ENCODE results near the gene DNAAF1. TPM values are rescaled to one million over a fixed set of nuclear protein-coding genes. Genes with fewer than 3 reads are reported as not detected.
"Not testable (repeated sequence)": the region's sequence is repeated elsewhere in the genome, so short reads cannot be mapped to it uniquely, and the experiment has no call there.

DNAAF1 gene
- total RNA-seq, 2 experiments from 2014 or later: 0.25 TPM; not detected in 1

DNA sequence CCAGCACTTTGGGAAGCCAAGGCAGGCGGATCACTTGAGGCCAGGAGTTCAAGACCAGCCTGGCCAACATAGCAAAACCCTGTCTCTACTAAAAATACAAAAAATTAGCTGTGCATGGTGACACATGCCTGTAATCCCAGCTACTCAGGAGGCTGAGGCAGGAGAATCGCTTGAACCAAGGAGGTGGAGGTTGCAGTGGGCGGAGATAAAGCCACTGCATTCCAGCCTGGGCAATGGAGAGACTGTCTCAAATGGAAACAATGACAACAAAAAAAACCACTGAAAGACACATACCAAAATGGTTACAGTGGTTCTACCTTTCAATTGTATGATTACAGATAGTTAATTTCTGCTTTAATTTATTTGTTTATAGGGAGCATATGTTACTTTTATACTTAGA is 33.2 kb upstream of the DNAAF1 start:
- H3K36me3 Mint-ChIP-seq (ENCODE audit: low read depth); H3K27ac Mint-ChIP-seq; POLR2A ChIA-PET; H3K4me3 Mint-ChIP-seq; H3K9me3 Mint-ChIP-seq; DNase-seq; H3K27me3 Mint-ChIP-seq: not testable (repeated sequence)
- CTCF ChIA-PET: interaction anchor here (1.4 kb wide), 1 partner anchor 22 kb away, joined by 3 read pairs; no protein-coding TSS in a partner anchor
- peaks cover 25% of the 10 kb centered on the region for H3K4me1 Mint-ChIP-seq

DNA sequence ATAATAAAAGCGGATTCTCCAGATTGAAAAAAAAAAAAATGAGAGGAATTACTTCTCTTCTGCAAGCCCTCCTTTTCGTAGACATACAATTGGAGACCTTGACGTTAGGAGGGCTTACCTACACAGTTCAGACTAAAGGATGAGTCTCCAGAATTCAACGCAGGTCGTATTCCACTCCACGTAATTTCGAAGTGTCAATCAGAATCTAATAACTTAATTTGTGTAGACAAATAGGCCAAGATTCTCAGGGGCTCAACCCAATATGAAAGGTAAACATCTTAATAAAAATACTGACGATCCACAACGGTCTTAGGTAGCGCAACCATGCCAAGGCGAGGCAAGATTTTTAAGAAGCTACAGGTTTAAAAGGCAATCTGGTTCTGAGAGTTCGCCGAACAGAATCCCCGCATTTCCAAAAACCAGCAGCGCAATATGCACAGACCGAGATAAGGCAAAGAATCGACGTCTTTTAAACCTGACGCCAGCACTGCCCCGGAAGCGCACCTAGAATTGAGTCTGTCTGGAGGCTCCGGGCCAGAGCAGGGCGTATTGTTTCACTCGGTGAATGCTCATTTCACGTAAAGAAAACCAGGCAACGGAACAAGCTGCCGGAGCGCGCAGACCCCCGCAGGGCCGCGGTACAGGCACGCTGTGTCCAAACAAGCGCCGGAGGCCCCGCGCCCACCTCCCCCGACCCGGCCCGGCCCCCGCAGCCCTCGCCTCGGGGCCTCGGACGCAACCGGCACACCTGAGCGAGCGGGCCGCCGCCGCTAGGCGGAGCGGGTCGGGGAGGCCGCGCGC is 29.0 kb upstream of the DNAAF1 start:
- Mint-ChIP-seq H3K9me3 (no peaks in the 10 kb centered on the region), H3K36me3 (ENCODE audit: low read depth) (no peaks in the 10 kb centered on the region), H3K27me3 (no peaks in the 10 kb centered on the region), H3K4me1 (peaks cover 24% of the 10 kb centered on the region), H3K4me3 (peak overlapping the region; percentile 90), H3K27ac (peak overlapping the region; percentile 94)
- ChIA-PET POLR2A (interaction anchor here (0.6 kb wide), 1 partner anchor 31 kb away, joined by 3 read pairs; no protein-coding TSS in a partner anchor), CTCF (interaction anchor here (0.5 to 2.2 kb wide), 15 partner anchors 11 to 436 kb away, joined by 3 to 10 read pairs (median 4); partner anchors contain the start of genes DNAAF1, HSDL1 and TAF1C)
- peak; percentile 71 for DNase-seq

DNA sequence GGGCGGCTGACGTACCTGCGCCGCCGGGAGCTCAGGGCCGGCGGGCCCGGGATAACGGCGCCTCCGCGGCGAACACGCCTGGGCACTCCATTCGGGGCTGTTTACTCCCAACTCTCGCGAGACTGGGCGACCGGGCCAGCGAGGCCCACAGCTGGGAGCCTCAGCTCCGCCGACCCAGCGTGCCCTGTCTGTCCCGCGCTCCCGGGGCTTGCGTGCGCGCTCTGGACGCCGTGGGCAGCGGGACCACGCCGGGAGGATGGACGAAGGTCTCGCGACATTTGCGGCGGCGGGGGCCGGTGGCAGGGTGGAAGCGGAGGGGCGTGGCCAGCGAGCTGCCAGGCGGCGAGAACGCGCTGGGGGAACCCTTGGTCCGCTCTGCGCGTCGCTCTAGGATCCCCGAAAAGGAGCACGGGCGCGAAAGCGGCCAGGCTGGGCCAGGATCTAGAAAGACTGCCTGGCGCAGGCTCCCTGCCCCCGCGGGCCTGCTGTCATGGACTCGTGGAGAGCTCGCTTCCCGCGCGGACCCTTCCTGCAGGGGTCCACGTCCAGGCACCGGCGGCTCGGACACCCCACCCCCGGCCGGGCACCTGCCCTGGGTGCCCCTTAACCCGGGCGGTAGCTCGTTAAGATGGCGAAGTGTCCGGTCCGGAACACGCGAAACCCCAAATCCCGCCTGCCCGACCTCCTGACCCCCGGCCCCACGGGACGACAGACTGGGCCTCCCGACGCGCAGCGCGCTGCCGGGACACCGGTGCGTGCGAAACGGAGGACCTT is 28.2 kb upstream of the DNAAF1 start, which contains the start of gene MBTPS1:
TSS of gene MBTPS1 (minus strand) at position 223 of the 774 bp plus-strand sequence. CDS start 15,159 bp downstream, outside the sequence.
- POLR2A ChIA-PET: interaction anchor here (0.6 kb wide), 1 partner anchor 31 kb away, joined by 3 read pairs; no protein-coding TSS in a partner anchor
- Mint-ChIP-seq H3K27me3 (no peaks in the 10 kb centered on the region), H3K9me3 (no peaks in the 10 kb centered on the region), H3K27ac (peak within 1 kb of the TSS; percentile 96), H3K36me3 (ENCODE audit: low read depth) (no peaks in the 10 kb centered on the region), H3K4me3 (peak within 1 kb of the TSS; percentile 90), H3K4me1 (peaks cover 24% of the 10 kb centered on the region)
- DNase-seq: peak; percentile 97
- CTCF ChIA-PET: interaction anchor here (0.5 to 2.2 kb wide), 16 partner anchors 12 to 435 kb away, joined by 3 to 10 read pairs (median 4); partner anchors contain the start of genes DNAAF1, HSDL1 and TAF1C

DNA sequence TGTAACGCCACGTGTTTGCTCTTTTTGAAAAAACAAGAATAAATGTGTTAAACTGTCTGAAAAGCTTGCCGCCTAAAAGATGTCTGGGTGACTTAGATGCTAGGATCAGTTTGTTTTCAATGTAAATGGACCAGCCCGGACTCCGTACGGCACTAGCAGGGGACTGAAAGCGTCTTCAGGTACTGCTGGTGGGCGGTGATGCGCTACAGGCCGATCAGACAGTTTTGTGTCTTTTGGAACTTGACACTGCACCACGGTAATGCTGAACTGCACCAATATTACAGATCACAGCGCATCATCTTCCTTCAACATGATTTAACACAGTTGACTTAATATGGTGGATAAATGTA is 27.6 kb upstream of the DNAAF1 start:
- ChIA-PET CTCF (interaction anchor here (0.7 to 2.2 kb wide), 9 partner anchors 14 to 434 kb away, joined by 3 to 10 read pairs (median 4); partner anchors contain the start of genes DNAAF1, HSDL1 and TAF1C), POLR2A (no interaction called here)
- Mint-ChIP-seq H3K36me3 (ENCODE audit: low read depth) (no peaks in the 10 kb centered on the region), H3K4me1 (peaks cover 24% of the 10 kb centered on the region), H3K9me3 (no peaks in the 10 kb centered on the region), H3K27ac (peak overlapping the region; percentile 96), H3K4me3 (peak overlapping the region; percentile 90), H3K27me3 (no peaks in the 10 kb centered on the region)
- peak; percentile 57 for DNase-seq

DNA sequence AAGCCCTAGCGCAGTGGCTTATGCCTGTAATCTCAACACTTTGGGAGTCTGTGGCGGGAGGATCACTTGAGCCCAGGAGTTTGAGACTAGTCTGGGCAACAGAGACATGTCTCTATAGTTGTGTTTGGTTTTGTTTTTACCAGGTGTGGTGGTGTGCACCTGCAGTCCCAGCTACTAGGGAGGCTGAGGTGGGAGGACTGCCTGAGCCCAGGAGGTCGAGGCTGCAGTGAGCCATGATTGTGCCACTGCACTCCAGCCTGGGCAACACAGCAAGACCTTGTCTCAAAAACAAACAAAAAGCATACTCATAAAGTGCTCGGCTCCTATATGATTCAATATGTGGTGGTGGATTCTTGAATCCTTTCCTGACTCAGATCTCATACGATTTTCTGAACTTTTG is 26.8 kb upstream of the DNAAF1 start:
- POLR2A ChIA-PET: not testable (repeated sequence)
- peak overlapping the region; percentile 31 for H3K27ac Mint-ChIP-seq

DNA sequence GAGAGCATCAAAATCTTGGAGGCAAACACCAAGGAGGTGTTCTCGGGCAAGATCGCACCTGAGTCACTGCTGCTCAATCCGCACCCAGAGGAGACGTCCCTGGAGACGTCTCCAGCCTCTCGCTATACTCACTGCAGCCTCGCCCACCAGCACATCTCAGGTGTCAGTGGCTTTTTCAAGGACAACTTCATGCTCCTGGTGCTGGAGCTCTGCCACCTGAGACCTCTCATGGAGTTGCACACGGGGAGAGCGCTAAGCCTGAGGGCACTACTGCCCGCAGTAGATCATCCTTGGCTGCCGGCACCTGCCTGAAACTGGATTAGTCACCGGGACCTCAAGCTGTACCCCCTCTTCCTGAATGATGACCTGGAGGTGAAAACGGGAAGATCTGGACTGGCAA is 25.7 kb upstream of the DNAAF1 start:
- no peaks in the 10 kb centered on the region for H3K36me3 Mint-ChIP-seq (ENCODE audit: low read depth)
- no peak overlapping the region for H3K27ac Mint-ChIP-seq
- no peaks in the 10 kb centered on the region for H3K9me3 Mint-ChIP-seq
- H3K27me3 Mint-ChIP-seq: no peaks in the 10 kb centered on the region
- H3K4me1 Mint-ChIP-seq: peaks cover 23% of the 10 kb centered on the region
- ChIA-PET CTCF (interaction anchor here (0.9 to 1.9 kb wide), 2 partner anchors 14 to 68 kb away, joined by 3 to 6 read pairs; partner anchors contain the start of gene TAF1C), POLR2A (no interaction called here)
- H3K4me3 Mint-ChIP-seq: no peak overlapping the region
- DNase-seq: no peak

More for the DNA sequence above, 26.8 kb upstream of the DNAAF1 start:
- not testable (repeated sequence) for H3K27me3 Mint-ChIP-seq; DNase-seq; H3K9me3 Mint-ChIP-seq; H3K36me3 Mint-ChIP-seq (ENCODE audit: low read depth)
- peak overlapping the region; percentile 54 for H3K4me3 Mint-ChIP-seq
- H3K4me1 Mint-ChIP-seq: peaks cover 24% of the 10 kb centered on the region
- CTCF ChIA-PET: interaction anchor here (0.9 to 1.9 kb wide), 2 partner anchors 15 to 69 kb away, joined by 3 to 6 read pairs; partner anchors contain the start of gene TAF1C

DNA sequence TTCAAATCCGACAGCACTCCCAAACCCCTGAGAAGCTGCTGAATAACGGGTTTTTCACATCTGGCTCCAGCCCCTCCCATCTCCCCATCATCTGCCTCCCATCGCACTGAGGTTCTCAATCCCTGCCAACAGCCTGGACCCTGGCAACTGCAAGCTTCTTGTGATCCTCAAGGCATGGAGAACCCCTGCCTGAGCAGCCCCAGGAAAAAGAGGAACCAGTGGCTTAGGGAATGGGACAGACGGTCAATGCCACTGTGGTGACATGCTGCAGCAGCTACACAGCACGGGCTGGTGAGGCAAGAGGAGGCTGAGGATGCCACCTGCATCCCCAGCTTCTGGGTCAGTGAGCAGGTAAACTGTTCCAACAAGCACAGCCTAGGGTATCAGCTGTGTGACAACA is 25.1 kb upstream of the DNAAF1 start:
- Mint-ChIP-seq H3K27ac (no peak overlapping the region), H3K27me3 (no peaks in the 10 kb centered on the region), H3K4me3 (no peak overlapping the region), H3K9me3 (no peaks in the 10 kb centered on the region), H3K4me1 (peaks cover 27% of the 10 kb centered on the region), H3K36me3 (ENCODE audit: low read depth) (no peaks in the 10 kb centered on the region)
- no peak for DNase-seq
- ChIA-PET CTCF (interaction anchor here (0.5 to 1.9 kb wide), 2 partner anchors 35 to 67 kb away, joined by 3 to 6 read pairs; partner anchors contain the start of gene TAF1C), POLR2A (no interaction called here)

DNA sequence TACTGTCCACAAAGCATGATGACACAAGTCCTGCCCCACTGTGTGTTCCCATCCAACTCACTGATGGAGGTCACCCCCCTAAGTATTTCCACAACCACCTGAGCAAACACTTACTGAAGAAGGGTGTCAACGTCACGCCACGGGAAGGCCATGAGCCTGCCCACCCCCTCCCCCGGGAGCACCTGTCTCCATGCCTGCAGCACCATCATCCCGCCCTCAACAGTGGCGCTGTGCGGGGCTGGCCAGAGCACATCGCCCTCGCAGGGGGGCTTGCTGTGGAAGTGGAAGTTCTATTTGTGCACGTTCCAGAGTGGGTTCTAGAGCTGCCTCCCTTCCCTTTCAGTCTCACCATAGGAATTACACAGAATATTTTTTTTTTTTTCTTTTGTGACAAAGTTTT is 24.1 kb upstream of the DNAAF1 start:
- H3K27ac Mint-ChIP-seq: no peak overlapping the region
- ChIA-PET POLR2A (no interaction called here), CTCF (no interaction called here)
- no peaks in the 10 kb centered on the region for H3K27me3 Mint-ChIP-seq
- H3K36me3 Mint-ChIP-seq (ENCODE audit: low read depth): no peaks in the 10 kb centered on the region
- no peak for DNase-seq
- peaks cover 24% of the 10 kb centered on the region for H3K4me1 Mint-ChIP-seq
- no peaks in the 10 kb centered on the region for H3K9me3 Mint-ChIP-seq
- no peak overlapping the region for H3K4me3 Mint-ChIP-seq

DNA sequence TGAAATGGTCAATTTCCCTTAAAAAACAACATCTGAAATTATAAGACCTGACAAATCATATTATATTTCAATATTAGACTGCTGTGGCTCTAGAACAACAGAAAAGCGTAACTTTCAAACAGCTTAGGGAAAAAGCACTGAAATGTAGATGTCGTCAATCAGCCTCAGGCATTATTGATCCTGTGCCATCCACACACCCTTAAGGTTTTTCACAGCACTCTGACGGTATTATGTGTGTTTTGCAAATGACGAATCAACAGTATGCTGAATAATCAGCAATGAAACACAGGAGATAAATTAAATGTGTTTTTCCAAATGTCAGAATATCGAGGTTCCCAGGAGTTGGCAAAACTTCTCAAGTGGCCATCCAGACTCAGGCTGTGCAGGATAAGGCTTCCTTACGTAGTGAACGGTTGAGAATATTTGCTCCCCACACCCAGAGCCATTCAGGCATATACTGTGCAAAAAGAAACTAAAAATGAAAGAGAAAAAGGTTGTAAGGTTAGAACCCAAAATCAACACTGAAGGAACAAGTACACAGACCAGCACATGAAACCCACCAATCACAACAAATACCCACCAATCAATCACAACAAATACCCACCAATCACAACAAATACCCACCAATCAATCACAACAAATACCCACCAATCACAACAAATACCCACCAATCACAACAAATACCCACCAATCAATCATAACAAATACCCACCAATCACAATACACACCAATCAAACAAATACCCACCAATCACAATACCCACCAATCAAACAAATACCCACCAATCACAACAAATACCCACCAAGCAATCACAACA is 20.6 kb upstream of the DNAAF1 start:
- Mint-ChIP-seq H3K4me3 (no peak overlapping the region), H3K36me3 (ENCODE audit: low read depth) (peaks cover under 1% of the 10 kb centered on the region), H3K27me3 (no peaks in the 10 kb centered on the region), H3K27ac (peak overlapping the region; percentile 19), H3K4me1 (peaks cover 10% of the 10 kb centered on the region), H3K9me3 (no peaks in the 10 kb centered on the region)
- DNase-seq: no peak
- ChIA-PET POLR2A (no interaction called here), CTCF (no interaction called here)

DNA sequence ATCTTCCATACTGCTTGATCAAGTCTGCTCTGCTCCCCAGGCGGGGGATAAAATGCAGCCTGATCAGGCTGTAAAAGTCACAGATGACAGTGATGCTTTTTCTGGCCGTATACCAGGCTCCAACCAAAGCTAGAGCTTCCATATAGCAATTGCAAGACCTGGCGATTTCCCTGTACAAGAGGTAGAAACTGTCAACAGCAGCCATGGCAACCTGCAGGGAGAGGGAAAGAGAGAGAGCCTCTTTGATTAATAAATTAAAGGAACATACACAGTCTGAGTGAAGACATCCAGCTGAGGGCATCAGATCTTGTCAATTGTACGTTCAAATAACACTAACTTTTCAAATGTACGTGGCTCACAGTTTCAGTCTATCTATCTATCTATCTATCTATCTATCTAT is 14.0 kb upstream of the DNAAF1 start:
- CTCF ChIA-PET: interaction anchor here (1.6 to 1.8 kb wide), 2 partner anchors 14 to 56 kb away, joined by 6 read pairs; partner anchors contain the start of genes MBTPS1 and TAF1C
- Mint-ChIP-seq H3K36me3 (ENCODE audit: low read depth) (peaks cover 5% of the 10 kb centered on the region), H3K27ac (no peak overlapping the region), H3K27me3 (no peaks in the 10 kb centered on the region), H3K9me3 (no peaks in the 10 kb centered on the region), H3K4me1 (peaks cover 1% of the 10 kb centered on the region), H3K4me3 (no peak overlapping the region)
- DNase-seq: no peak
- POLR2A ChIA-PET: no interaction called here

DNA sequence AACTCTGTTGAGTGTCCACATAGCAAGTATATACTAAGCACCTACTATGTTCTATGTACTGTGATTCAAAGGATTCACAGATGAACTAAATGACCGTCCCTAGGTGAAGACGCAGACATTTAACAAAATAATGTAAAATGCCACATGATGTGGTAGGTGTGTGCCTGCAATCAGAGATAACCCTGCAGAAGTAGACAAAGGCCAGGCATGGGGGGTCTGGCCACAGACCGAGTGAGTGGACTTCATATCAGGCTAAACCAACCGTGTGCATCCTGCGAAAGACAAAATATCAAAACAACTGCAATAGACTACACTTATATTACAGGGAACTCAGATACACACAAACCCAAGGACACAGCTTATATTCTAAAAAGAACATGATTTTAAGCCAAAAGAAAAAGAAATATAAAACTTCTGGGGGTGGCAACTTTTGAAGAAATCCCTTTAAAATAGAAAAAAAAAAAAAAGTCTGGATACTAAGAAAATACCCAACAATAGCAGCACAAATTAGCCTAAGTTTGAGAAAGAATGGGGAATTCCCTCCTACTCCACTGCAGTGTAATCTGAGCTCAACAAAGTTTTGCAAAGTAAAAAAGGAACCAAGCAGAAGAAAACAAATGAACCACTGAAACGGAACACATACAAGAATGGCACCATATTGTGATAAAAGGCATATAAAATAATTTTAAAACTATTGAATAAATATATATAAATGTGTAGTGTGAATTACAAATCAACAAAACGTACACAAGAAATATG is 12.4 kb upstream of the DNAAF1 start:
- ChIA-PET CTCF (interaction anchor here (0.8 to 1.6 kb wide), 3 partner anchors 9 to 16 kb away, joined by 3 to 6 read pairs (median 3); partner anchors contain the start of gene MBTPS1), POLR2A (no interaction called here)
- H3K9me3 Mint-ChIP-seq: no peaks in the 10 kb centered on the region
- H3K4me3 Mint-ChIP-seq: no peak overlapping the region
- H3K4me1 Mint-ChIP-seq: peaks cover 5% of the 10 kb centered on the region
- no peak for DNase-seq
- H3K27ac Mint-ChIP-seq: no peak overlapping the region
- peaks cover 5% of the 10 kb centered on the region for H3K36me3 Mint-ChIP-seq (ENCODE audit: low read depth)
- H3K27me3 Mint-ChIP-seq: no peaks in the 10 kb centered on the region
